Fibroblast of skin of left biceps (primary cell): Measurements from ENCODE around the gene PPP2R2D.
A peak's percentile ranks its signal among the peaks of the same experiment; 100 is the strongest.

Experiments
- DNase-seq, 2 experiments: peaks; one replicate each; pipeline ENCODE4 v3.0.0-alpha.2; 2013; ENCODE audit warnings: low read depth in 2 of 2

Gene PPP2R2D

GRCh38 chr10:131900350-131901152 lies at the start of gene PPP2R2D:
TSS of gene PPP2R2D (plus strand) at chr10:131901008. CDS start at chr10:131901149, 141 bp downstream.
- peak; percentile 72 to 77 for DNase-seq

- no peak for DNase-seq
Observed at GRCh38 chr10:131851346-131851745, 49.5 kb upstream of the PPP2R2D start.

- DNase-seq: no peak
Observed at GRCh38 chr10:131852176-131852822, 48.5 kb upstream of the PPP2R2D start.

GRCh38 chr10:131852823-131853609 lies 47.8 kb upstream of the PPP2R2D start:
- DNase-seq: no peak

- no peak for DNase-seq
Observed at GRCh38 chr10:131853610-131853964, 47.2 kb upstream of the PPP2R2D start.

- DNase-seq: no peak
Observed at GRCh38 chr10:131854579-131855335, 46.1 kb upstream of the PPP2R2D start.

DNA sequence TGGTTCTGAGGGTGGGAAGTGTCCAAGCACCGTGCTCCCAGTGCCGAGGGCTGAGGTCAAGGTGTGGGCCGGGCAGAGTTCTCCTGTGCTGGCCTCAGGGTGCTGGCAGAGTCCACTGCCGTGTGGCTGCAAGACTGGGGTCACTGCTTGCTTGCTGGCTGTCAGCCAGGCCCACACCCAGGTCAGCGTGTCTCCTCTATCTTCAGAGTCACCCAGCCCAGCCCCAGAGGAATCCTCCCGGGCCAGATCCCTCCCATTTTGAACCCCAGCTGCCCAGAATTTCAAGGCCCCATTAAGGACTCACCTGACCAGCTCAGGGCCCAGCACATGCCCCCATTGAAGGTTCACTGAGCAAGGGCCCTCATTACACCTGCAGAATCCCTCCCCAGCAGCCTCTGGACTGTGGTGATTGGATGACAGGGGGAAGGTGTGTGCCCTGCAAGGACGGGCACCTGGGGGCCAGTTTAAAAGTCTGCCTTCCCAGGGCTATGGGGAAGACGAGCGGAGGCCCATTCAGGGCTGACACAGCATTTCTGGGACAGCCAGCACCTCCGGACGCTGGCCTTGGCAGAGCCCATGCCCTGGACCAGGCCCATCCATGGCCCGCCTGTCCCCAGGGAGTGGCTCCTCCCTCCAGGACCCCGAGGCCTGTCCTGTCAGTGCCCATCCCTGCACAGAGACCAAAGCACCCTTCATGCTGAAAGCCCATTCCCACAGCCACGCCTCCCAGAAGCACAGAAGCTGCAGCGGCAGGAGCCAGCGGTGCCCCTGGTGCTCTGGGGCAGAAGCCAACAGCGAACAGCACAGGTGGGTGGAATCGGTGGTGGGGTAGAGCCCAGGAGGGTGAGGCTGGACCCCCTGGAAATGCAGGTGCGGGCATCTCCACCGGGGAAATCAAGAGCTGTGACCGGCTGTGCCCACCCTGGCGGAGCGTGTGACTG lies 45.1 kb upstream of the PPP2R2D start:
- DNase-seq: no peak

GRCh38 chr10:131856441-131857094 lies 44.2 kb upstream of the PPP2R2D start:
- DNase-seq: no peak

- no peak for DNase-seq
Observed at GRCh38 chr10:131857156-131858117, 43.4 kb upstream of the PPP2R2D start.

DNA sequence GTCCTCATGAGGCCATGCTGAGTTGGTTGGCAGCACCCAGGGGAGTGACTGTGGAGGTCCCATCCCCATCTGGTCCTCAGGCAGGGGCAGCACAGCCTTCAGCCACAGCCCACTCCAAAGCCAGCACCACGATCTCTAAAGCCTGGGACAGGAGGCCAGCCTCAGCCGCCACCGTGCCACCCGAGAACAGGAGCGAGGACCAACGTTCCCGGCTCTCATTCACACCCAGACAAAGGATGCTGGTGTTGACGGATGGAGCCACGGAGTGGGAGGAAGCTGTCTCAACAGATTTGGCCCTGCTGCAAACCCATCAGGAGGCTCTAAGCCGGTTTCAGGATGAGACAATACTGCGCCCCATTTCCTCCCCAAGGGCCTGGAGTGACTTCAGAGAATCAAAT lies 42.7 kb upstream of the PPP2R2D start:
- no peak for DNase-seq

DNA sequence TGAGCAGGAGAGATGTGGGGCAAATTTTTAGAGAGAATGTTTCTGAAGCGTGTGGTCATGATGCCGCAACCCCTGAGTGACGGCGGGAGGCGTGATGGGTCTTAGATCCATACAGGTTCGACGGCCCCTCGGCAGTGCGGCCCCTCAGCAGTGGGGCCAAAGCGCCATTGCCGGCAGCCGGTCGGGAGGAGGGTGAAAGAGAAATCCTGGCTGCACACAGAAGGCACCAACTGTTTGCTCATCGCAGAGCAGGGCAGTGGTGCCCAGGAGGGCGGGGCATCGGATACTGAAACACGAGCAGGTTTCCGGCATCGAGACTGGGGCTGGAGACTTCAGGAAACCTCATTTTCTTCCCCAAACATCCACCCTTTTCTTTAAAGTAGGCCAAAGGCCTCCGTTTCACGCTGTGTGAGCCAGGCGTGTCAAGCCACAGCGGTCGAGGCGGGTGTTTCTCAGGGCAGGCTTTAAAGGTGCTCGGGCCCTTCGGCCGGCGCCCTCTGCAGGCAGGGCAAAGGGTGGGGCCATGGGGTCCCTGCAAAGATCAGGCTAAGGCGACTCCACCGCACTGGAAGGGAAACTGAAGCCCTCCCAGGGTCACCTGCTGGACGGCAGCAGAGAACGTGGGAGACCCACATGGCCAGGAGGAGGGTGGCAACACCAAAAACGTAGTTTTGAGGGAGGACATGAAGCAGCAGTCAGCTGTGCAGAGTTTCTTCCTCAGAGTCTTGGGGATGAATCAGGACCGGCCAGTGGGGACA lies 42.0 kb upstream of the PPP2R2D start:
- DNase-seq: no peak

GRCh38 chr10:131859341-131860020 lies 41.3 kb upstream of the PPP2R2D start:
- DNase-seq: no peak

- no peak for DNase-seq
Observed at GRCh38 chr10:131860311-131860710, 40.5 kb upstream of the PPP2R2D start.

DNA sequence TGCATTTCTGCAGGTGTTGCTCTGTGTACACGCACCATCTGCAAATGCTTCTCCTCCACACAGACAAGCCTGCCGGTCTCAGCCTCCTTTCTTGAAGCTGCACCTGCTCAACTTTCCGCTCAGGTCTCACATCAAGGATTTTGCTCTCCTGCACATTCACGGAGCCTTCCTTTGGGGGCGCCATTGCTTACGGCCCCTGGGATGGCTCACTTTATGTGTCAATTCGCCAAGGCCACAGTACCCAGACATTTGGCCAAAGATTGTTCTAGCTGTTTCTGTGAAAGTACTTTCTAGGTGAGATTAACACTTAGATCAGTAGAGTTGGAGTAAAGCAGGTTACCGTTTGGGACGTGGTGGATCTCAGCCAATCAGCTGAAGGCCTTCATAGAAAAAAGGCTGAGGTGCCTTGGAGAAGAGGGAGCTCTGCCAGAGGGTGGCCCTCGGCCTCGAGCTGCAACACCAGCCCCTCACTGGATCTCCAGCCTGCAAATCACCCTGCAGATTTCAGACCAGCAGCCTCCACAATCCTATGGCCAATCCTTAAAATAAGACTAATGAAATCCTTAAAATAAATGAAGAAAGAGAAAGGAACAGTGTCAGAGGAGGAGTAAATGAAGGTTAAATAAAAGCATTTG lies 39.9 kb upstream of the PPP2R2D start:
- DNase-seq: no peak

- DNase-seq: no peak
Observed at GRCh38 chr10:131862548-131862947, 38.3 kb upstream of the PPP2R2D start.

DNA sequence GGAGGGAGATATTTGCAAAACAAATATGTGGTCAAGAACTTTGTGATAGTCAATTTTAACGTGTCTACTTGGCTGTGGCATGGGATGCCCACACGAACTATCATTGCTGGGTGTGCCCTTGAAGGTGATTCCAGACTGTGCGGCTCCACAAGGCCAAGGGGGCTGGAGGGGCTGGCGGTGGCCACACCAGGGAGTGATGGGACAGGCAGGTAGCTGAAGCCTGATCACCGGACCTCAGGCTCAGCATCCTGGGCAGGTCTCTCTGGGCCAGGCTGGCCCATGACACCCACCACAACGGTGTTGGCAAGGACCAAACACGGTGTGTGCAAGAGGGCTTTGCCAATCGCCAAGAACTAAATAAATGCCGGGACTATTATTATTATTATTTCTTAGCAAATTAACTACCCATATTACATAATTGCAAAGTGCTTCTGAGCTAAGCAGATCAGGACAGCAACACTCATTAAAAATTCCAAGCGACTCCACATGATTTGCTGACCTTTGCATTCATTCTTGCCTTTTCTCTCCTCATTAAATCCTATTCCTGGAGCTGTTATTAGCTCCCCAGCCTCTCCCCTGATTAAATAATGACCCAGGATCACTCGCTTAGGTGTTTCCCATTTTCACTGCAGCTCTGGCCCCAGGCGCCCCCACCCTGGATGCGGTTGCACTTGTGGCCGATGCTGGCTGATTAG lies 35.4 kb upstream of the PPP2R2D start:
- no peak for DNase-seq

GRCh38 chr10:131866673-131867072 lies 34.1 kb upstream of the PPP2R2D start:
- no peak for DNase-seq
